Activated CD8-positive, alpha-beta T cell treated with anti-CD3 and anti-CD28 coated beads for 36 hours (primary cell): ENCODE measurements around the gene IGF2R. TPM values are rescaled to one million over a fixed set of nuclear protein-coding genes. Genes with fewer than 3 reads are reported as not detected.

Source experiments
- ATAC-seq: fragments of 200-7000 bp; cut with Tn5 transposase; one replicate; pipeline ENCODE4 v1.10.0; 2021; ENCODE audit warnings: mild to moderate bottlenecking, moderate library complexity
- CTCF ChIA-PET: fragments of 350-600 bp; sonication (Branson Sonifier 250); formaldehyde crosslinking; loops from one replicate; lab custom pipeline; 2021; ENCODE audit warnings: antibody characterized with exemption; lab: Charles Lee
- POLR2A ChIA-PET: fragments of 350-600 bp; sonication (Branson Sonifier 250); formaldehyde crosslinking; loops from one replicate; lab custom pipeline; 2021; ENCODE audit warnings: antibody characterized with exemption; lab: Charles Lee
- DNase-seq: peaks from one replicate; pipeline ENCODE4 v3.0.0-alpha.2; 2020
- H3K27ac Mint-ChIP-seq: one replicate; pipeline ENCODE4 v1.8.0; 2021; ENCODE audit warnings: mild to moderate bottlenecking, mixed read lengths
- H3K27me3 Mint-ChIP-seq: one replicate; pipeline ENCODE4 v1.8.0; 2021; ENCODE audit warnings: mixed read lengths
- H3K36me3 Mint-ChIP-seq: one replicate; pipeline ENCODE4 v1.8.0; 2021; ENCODE audit warnings: low read depth, mixed read lengths
- H3K4me1 Mint-ChIP-seq: one replicate; pipeline ENCODE4 v1.8.0; 2021; ENCODE audit warnings: low read depth, mixed read lengths
- H3K4me3 Mint-ChIP-seq: one replicate; pipeline ENCODE4 v1.8.0; 2021; ENCODE audit warnings: mild to moderate bottlenecking, moderate library complexity, mixed read lengths
- H3K9me3 Mint-ChIP-seq: one replicate; pipeline ENCODE4 v1.8.0; 2021; ENCODE audit warnings: mixed read lengths
- intact Hi-C: fragments of 100-400 bp; cut with micrococcal nuclease; formaldehyde crosslinking; loops from one replicate; pipeline ENCODE4 v1.10.0; 2022
- total RNA-seq, 2 experiments: library from RNA; stranded (reverse); gene quantifications; one replicate each; pipeline ENCODE4 v1.2.3, GENCODE V29; 2021
- TF ChIP-seq, protein P1 (sequence below): fragments of 200-600 bp; IDR thresholded peaks from one replicate; pipeline ENCODE4 v1.8.0; 2022; ENCODE audit warnings: antibody characterized with exemption, mild to moderate bottlenecking

IGF2R gene
- total RNA-seq, 2 experiments from 2014 or later: 81.7 to 82.4 TPM

DNA sequence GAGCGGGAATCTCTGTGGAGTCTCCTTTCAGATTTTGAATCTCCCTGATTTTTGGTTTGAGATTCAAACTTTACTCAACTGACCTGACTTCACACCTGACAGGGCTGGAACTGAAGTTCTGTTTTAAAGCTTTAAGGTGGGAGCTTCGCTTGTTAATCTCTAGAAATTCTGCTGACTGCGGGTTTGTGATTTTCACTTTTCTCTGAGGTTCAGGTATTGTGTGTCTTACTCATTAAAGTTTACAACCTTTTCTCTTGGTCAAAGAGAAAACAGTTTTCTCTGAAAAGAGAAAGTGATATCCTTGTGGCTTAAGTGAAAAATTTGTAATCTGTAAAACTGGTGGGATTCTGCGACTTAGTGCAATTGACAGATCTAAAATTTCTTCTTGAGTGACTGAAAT is 20.7 kb upstream of the IGF2R start:
- CTCF ChIA-PET: interaction anchor here (1.4 kb wide), 1 partner anchor 29 kb away, joined by 3 read pairs; no protein-coding TSS in a partner anchor
- Mint-ChIP-seq H3K27ac (no peak overlapping the region), H3K4me3 (no peak overlapping the region), H3K9me3 (peaks cover 9% of the 10 kb centered on the region), H3K27me3 (peaks cover 5% of the 10 kb centered on the region), H3K4me1 (no peaks in the 10 kb centered on the region), H3K36me3 (no peaks in the 10 kb centered on the region)
- TF ChIP-seq, protein P1, sequence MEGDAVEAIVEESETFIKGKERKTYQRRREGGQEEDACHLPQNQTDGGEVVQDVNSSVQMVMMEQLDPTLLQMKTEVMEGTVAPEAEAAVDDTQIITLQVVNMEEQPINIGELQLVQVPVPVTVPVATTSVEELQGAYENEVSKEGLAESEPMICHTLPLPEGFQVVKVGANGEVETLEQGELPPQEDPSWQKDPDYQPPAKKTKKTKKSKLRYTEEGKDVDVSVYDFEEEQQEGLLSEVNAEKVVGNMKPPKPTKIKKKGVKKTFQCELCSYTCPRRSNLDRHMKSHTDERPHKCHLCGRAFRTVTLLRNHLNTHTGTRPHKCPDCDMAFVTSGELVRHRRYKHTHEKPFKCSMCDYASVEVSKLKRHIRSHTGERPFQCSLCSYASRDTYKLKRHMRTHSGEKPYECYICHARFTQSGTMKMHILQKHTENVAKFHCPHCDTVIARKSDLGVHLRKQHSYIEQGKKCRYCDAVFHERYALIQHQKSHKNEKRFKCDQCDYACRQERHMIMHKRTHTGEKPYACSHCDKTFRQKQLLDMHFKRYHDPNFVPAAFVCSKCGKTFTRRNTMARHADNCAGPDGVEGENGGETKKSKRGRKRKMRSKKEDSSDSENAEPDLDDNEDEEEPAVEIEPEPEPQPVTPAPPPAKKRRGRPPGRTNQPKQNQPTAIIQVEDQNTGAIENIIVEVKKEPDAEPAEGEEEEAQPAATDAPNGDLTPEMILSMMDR: no peak
- ATAC-seq (no peak), DNase-seq (no peak)
- POLR2A ChIA-PET: no interaction called here
- intact Hi-C loops: loop anchor here (10.0 kb wide), 1 partner anchor 253 kb away; the partner anchor contains the start of gene SOD2

- ATAC-seq: no peak
- intact Hi-C loops: no loop called here
- ChIA-PET CTCF (interaction anchor here (1.2 kb wide), 1 partner anchor 9 kb away, joined by 4 read pairs; no protein-coding TSS in a partner anchor), POLR2A (interaction anchor here (1.0 kb wide), 1 partner anchor 54 kb away, joined by 3 read pairs; no protein-coding TSS in a partner anchor)
- no peak for DNase-seq
- H3K4me3 Mint-ChIP-seq: no peak overlapping the region
- H3K9me3 Mint-ChIP-seq: no peaks in the 10 kb centered on the region
- H3K4me1 Mint-ChIP-seq: peaks cover 3% of the 10 kb centered on the region
- peaks cover 6% of the 10 kb centered on the region for H3K27me3 Mint-ChIP-seq
- no peaks in the 10 kb centered on the region for H3K36me3 Mint-ChIP-seq
- H3K27ac Mint-ChIP-seq: no peak overlapping the region
- TF ChIP-seq, protein P1: no peak
Observed at GRCh38 chr6:159951772-159952171, 17.1 kb upstream of the IGF2R start.

- ChIA-PET POLR2A (no interaction called here), CTCF (interaction anchor here (1.2 kb wide), 1 partner anchor 10 kb away, joined by 4 read pairs; no protein-coding TSS in a partner anchor)
- no peaks in the 10 kb centered on the region for H3K36me3 Mint-ChIP-seq
- no peak overlapping the region for H3K4me3 Mint-ChIP-seq
- peaks cover 3% of the 10 kb centered on the region for H3K4me1 Mint-ChIP-seq
- intact Hi-C loops: no loop called here
- peaks cover 6% of the 10 kb centered on the region for H3K27me3 Mint-ChIP-seq
- DNase-seq (no peak), ATAC-seq (no peak)
- H3K27ac Mint-ChIP-seq: no peak overlapping the region
- TF ChIP-seq, protein P1: no peak
- no peaks in the 10 kb centered on the region for H3K9me3 Mint-ChIP-seq
Observed at GRCh38 chr6:159952289-159953005, 16.4 kb upstream of the IGF2R start.

DNA sequence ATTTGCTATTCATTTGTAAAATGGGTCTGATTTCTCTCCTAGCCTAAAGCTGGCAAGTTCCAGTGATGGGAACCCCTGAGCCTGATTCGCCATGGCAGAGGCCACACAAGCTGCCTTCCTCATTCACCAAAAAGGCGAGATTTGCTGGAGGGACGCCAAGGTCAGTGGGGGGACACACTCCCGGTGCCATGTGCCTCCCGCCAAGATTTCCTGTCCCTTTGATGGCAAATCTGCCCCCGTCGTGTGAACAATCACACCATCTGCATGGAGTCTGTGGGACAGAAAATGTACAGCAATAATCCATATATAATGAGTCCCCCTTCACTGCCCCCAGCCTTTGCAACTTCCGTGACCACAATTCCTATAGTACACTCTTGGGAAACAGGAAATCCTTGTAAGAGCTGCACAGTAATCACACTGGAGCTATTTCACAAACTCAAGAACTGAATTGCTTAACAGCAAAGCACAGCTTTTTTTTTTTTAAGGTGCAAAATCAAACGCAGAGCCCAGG is 15.7 kb upstream of the IGF2R start:
- ATAC-seq: no peak
- peaks cover 3% of the 10 kb centered on the region for H3K4me1 Mint-ChIP-seq
- intact Hi-C loops: no loop called here
- peaks cover 6% of the 10 kb centered on the region for H3K27me3 Mint-ChIP-seq
- H3K4me3 Mint-ChIP-seq: no peak overlapping the region
- H3K36me3 Mint-ChIP-seq: no peaks in the 10 kb centered on the region
- CTCF ChIA-PET: no interaction called here
- TF ChIP-seq, protein P1: no peak
- no peak overlapping the region for H3K27ac Mint-ChIP-seq
- DNase-seq: no peak
- POLR2A ChIA-PET: interaction anchor here (0.6 kb wide), 1 partner anchor 283 kb away, joined by 4 read pairs; no protein-coding TSS in a partner anchor
- no peaks in the 10 kb centered on the region for H3K9me3 Mint-ChIP-seq

- no peak overlapping the region for H3K27ac Mint-ChIP-seq
- no peaks in the 10 kb centered on the region for H3K36me3 Mint-ChIP-seq
- ATAC-seq (no peak), DNase-seq (no peak)
- intact Hi-C loops: no loop called here
- no peaks in the 10 kb centered on the region for H3K9me3 Mint-ChIP-seq
- peaks cover 6% of the 10 kb centered on the region for H3K27me3 Mint-ChIP-seq
- ChIA-PET POLR2A (interaction anchor here (0.7 to 1.2 kb wide), 2 partner anchors 12 to 115 kb away, joined by 3 read pairs; no protein-coding TSS in a partner anchor), CTCF (interaction anchor here (0.9 to 2.0 kb wide), 2 partner anchors 92 to 301 kb away, joined by 3 to 6 read pairs; no protein-coding TSS in a partner anchor)
- peaks cover 3% of the 10 kb centered on the region for H3K4me1 Mint-ChIP-seq
- TF ChIP-seq, protein P1: no peak
- no peak overlapping the region for H3K4me3 Mint-ChIP-seq
Observed at GRCh38 chr6:159955945-159956361, 12.9 kb upstream of the IGF2R start.
